CD14-positive monocyte (primary cell): ENCODE results near the gene KISS1. TPM values are rescaled to one million over a fixed set of nuclear protein-coding genes. Genes with fewer than 3 reads are reported as not detected.
A peak's percentile ranks its signal among the peaks of the same experiment; 100 is the strongest.

Experiments
- DNase-seq, 3 donors: peaks; one replicate each; pipeline ENCODE4 v3.0.0-alpha.2; 2011 to 2022
- H2AFZ ChIP-seq: 2 replicates; pipeline ENCODE4 v1.6.0; 2012; ENCODE audit warnings: mild to moderate bottlenecking, low read depth, low read length, inconsistent platforms; ENCODE audit not compliant: insufficient read depth, poor library complexity, severe bottlenecking
- H3K27ac ChIP-seq, 2 donors: 1 replicate in 1 of 2; 2 replicates in 1 of 2; pipeline ENCODE4 v1.5.1; 2012 to 2013; ENCODE audit warnings: low read length in 2 of 2, control low read depth in 1 of 2, inconsistent platforms in 1 of 2, low read depth in 1 of 2, mild to moderate bottlenecking in 1 of 2
- H3K27me3 ChIP-seq, 2 donors: one replicate each; pipeline versions ENCODE4 v1.6.0 to v1.6.1; 2011 to 2013; ENCODE audit warnings: low read length in 2 of 2; ENCODE audit not compliant: control insufficient read depth in 2 of 2, insufficient read depth in 2 of 2
- H3K36me3 ChIP-seq, 2 donors: replicated peaks in 1 of 2; 1 replicate in 1 of 2; 2 replicates in 1 of 2; pipeline versions ENCODE4 v1.5.1 to v1.6.1; 2012 to 2013; ENCODE audit warnings: low read length in 2 of 2, control low read depth in 1 of 2, inconsistent platforms in 1 of 2, mild to moderate bottlenecking in 1 of 2; ENCODE audit not compliant: insufficient read depth in 2 of 2, control insufficient read depth in 1 of 2
- H3K4me1 ChIP-seq, 2 donors: 1 replicate in 1 of 2; 2 replicates in 1 of 2; pipeline versions ENCODE4 v1.5.1 to v1.6.1; 2012 to 2013; ENCODE audit warnings: low read length in 2 of 2, control low read depth in 1 of 2, inconsistent platforms in 1 of 2, mild to moderate bottlenecking in 1 of 2, moderate library complexity in 1 of 2; ENCODE audit not compliant: insufficient read depth in 2 of 2, control insufficient read depth in 1 of 2
- H3K4me2 ChIP-seq: replicated peaks from 2 replicates; pipeline ENCODE3; 2012; ENCODE audit warnings: low read length, moderate library complexity, mild to moderate bottlenecking; ENCODE audit not compliant: poor library complexity, severe bottlenecking; ENCODE audit errors: extremely low read depth
- H3K4me3 ChIP-seq, 3 experiments: fragments of 200-600 bp in 1 of 3; sonication (generic) in 1 of 3; replicated peaks in 1 of 3; 1 replicate in 2 of 3; 2 replicates in 1 of 3; pipeline ENCODE4 v1.5.1; 2011 to 2013; ENCODE audit warnings: low read length in 3 of 3, mild to moderate bottlenecking in 3 of 3, control low read depth in 2 of 3, low read depth in 2 of 3, inconsistent platforms in 1 of 3, moderate library complexity in 1 of 3
- H3K79me2 ChIP-seq: 2 replicates; pipeline ENCODE4 v1.6.0; 2012; ENCODE audit warnings: mild to moderate bottlenecking, control low read depth, inconsistent platforms, low read length, moderate library complexity; ENCODE audit not compliant: insufficient read depth
- H3K9ac ChIP-seq: 2 replicates; pipeline ENCODE4 v1.6.0; 2017; ENCODE audit warnings: low read length, mild to moderate bottlenecking; ENCODE audit not compliant: insufficient read depth, poor library complexity, severe bottlenecking
- H3K9me3 ChIP-seq, 2 donors: replicated peaks in 1 of 2; 1 replicate in 1 of 2; 2 replicates in 1 of 2; pipeline versions ENCODE4 v1.5.1 to v1.6.1; 2012 to 2013; ENCODE audit warnings: low read length in 2 of 2, control low read depth in 1 of 2; ENCODE audit not compliant: control insufficient read depth in 1 of 2, insufficient read depth in 1 of 2
- H4K20me1 ChIP-seq: 2 replicates; pipeline ENCODE4 v1.6.0; 2012; ENCODE audit warnings: mild to moderate bottlenecking, low read length, control low read depth, moderate library complexity; ENCODE audit not compliant: insufficient read depth
- H3K27ac Mint-ChIP-seq, 7 donors: one replicate each; pipeline ENCODE4 v1.8.0; 2020; ENCODE audit warnings: mild to moderate bottlenecking in 7 of 7, mixed read lengths in 7 of 7, moderate library complexity in 6 of 7, inconsistent platforms in 2 of 7
- H3K27me3 Mint-ChIP-seq, 3 donors: one replicate each; pipeline ENCODE4 v1.8.0; 2021 to 2022; ENCODE audit warnings: low read depth in 3 of 3, mild to moderate bottlenecking in 3 of 3, mixed read lengths in 3 of 3, moderate library complexity in 3 of 3, inconsistent platforms in 1 of 3
- H3K36me3 Mint-ChIP-seq, 2 donors: one replicate each; pipeline ENCODE4 v1.8.0; 2020; ENCODE audit warnings: mixed read lengths in 2 of 2, inconsistent platforms in 1 of 2, mild to moderate bottlenecking in 1 of 2
- H3K4me1 Mint-ChIP-seq: one replicate; pipeline ENCODE4 v1.8.0; 2020; ENCODE audit warnings: mild to moderate bottlenecking, mixed read lengths
- H3K4me3 Mint-ChIP-seq, 2 donors: one replicate each; pipeline ENCODE4 v1.8.0; 2020; ENCODE audit warnings: mild to moderate bottlenecking in 2 of 2, mixed read lengths in 2 of 2, moderate library complexity in 1 of 2
- H3K9me3 Mint-ChIP-seq, 7 donors: one replicate each; pipeline ENCODE4 v1.8.0; 2020 to 2022; ENCODE audit warnings: mixed read lengths in 7 of 7, mild to moderate bottlenecking in 6 of 7, moderate library complexity in 6 of 7, inconsistent platforms in 2 of 7
- WGBS: methylation state at CpG from one replicate; pipeline ENCODE4 v1.1.5; 2013; ENCODE audit warnings: missing lambda C conversion rate; ENCODE audit not compliant: insufficient coverage; 5-methylcytosine and 5-hydroxymethylcytosine counted together
- intact Hi-C, 2 donors: fragments of 100-400 bp; cut with micrococcal nuclease; formaldehyde crosslinking; loops; one replicate each; pipeline versions ENCODE4 v1.15.0 to v1.15.1; 2023
- polyA plus RNA-seq, 3 donors: library from polyadenylated mRNA; depleted of rRNA in 1 of 3; unstranded in 2 of 3; stranded (reverse) in 1 of 3; fragments of 300-500 nt in 2 of 3; fragments of >200 nt in 1 of 3; fragmentation: Illumina TruSeq in 2 of 3; gene quantifications; 1 replicate in 2 of 3; 2 replicates in 1 of 3; pipeline ENCODE4 v1.2.3, GENCODE V29; 2012 to 2021
- TF ChIP-seq, protein P1 (sequence below): fragments of 200-600 bp; IDR thresholded peaks from one replicate; pipeline ENCODE4 v1.8.0; 2022; ENCODE audit warnings: antibody characterized with exemption, mild to moderate bottlenecking

KISS1 gene
- polyA plus RNA-seq, 3 donors, result not detected

DNA sequence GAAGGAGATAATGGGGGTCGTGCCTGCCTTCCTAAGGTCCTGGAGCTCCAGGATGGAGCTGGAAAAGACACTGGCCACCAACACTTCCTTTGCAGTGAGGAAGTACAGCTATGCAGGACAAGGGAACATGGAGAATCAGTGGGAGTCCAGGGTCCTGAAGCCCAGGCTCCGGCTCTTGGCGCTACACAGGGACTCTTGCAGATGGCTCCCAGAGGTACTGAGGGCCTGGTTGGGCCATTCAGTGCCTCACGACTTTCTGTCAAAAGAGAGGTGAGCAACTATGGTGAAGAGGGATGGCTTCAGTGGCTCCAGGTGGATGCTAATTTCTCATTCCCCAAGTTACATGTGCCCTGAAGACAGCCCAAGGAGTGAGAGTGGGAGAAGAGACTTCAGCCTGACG lies 42.6 kb downstream of the KISS1 start:
- H3K9me3 ChIP-seq, result no peaks in the 10 kb centered on the region
- no peak overlapping the region for H3K4me2 ChIP-seq
- H3K4me1 ChIP-seq, result peaks cover 9 to 18% of the 10 kb centered on the region in 2 donors
- Mint-ChIP-seq H3K27me3 (peaks cover 34 to 50% (median 47%) of the 10 kb centered on the region in 3 donors), H3K4me3 (peak overlapping the region in 1 of 2 donors; percentile 64), H3K4me1 (peaks cover 10% of the 10 kb centered on the region), H3K36me3 (no peaks in the 10 kb centered on the region), H3K9me3 (peaks cover 0 to 2% (median 0%) of the 10 kb centered on the region in 7 donors), H3K27ac (no peak overlapping the region)
- H3K27me3 ChIP-seq, result peaks cover 8 to 35% of the 10 kb centered on the region in 2 donors
- H3K9ac ChIP-seq, result no peak overlapping the region
- TF ChIP-seq, protein P1, sequence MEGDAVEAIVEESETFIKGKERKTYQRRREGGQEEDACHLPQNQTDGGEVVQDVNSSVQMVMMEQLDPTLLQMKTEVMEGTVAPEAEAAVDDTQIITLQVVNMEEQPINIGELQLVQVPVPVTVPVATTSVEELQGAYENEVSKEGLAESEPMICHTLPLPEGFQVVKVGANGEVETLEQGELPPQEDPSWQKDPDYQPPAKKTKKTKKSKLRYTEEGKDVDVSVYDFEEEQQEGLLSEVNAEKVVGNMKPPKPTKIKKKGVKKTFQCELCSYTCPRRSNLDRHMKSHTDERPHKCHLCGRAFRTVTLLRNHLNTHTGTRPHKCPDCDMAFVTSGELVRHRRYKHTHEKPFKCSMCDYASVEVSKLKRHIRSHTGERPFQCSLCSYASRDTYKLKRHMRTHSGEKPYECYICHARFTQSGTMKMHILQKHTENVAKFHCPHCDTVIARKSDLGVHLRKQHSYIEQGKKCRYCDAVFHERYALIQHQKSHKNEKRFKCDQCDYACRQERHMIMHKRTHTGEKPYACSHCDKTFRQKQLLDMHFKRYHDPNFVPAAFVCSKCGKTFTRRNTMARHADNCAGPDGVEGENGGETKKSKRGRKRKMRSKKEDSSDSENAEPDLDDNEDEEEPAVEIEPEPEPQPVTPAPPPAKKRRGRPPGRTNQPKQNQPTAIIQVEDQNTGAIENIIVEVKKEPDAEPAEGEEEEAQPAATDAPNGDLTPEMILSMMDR, result no peak
- no peak for DNase-seq
- no peaks in the 10 kb centered on the region for H3K79me2 ChIP-seq
- WGBS, result 95% methylated on average over 3 of the region's 5 CpGs
- no peaks in the 10 kb centered on the region for H3K36me3 ChIP-seq
- intact Hi-C loops, result no loop called here
- no peaks in the 10 kb centered on the region for H4K20me1 ChIP-seq
- H3K4me3 ChIP-seq, result no peak overlapping the region
- no peak overlapping the region for H2AFZ ChIP-seq
- H3K27ac ChIP-seq, result no peak overlapping the region

DNA sequence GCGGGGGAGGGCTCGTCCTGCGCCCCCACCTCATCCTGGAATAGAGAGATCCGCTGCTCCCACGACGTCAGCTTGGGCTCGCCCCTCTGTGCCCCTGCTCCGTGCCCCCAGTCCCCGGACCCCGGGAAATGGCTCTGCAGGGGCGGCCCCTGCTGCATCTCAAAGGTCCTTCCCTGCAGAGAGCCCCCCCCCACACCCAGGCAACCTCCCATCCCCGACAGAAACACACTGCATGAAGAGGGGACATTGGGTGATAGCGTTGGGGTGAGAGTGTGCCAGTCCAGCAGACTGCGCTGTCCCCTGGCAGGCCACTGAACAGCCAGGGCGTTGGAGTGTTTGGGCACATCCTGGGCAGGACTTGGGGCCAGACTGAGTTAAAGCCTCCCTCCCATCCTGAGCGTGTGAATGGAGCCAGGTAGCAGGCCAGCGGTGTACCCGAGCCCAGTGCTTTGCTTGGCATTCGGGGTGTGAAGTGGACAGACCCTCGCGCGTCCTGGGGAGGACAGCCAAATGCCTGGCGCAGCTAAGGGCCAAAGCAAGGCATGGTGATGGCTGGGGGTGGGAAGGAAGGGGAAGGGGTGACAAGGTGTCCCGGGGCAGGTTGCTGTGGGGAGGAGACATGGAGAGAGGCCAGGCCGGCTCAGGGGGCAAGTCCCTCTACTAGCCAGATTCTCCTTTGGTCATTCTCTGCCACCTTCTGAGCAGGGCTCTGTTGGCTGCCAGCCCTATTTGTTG lies 43.8 kb downstream of the KISS1 start:
- H3K9ac ChIP-seq, result peak overlapping the region; percentile 57
- H3K27me3 Mint-ChIP-seq, result peaks cover 34 to 50% (median 46%) of the 10 kb centered on the region in 3 donors
- no peaks in the 10 kb centered on the region for H4K20me1 ChIP-seq
- H2AFZ ChIP-seq, result peak overlapping the region; percentile 85
- H3K4me1 ChIP-seq, result peaks cover 9 to 18% of the 10 kb centered on the region in 2 donors
- H3K4me1 Mint-ChIP-seq, result peaks cover 9% of the 10 kb centered on the region
- no peaks in the 10 kb centered on the region for H3K79me2 ChIP-seq
- peak overlapping the region; percentile 83 for H3K4me2 ChIP-seq
- DNase-seq, result no peak
- no peaks in the 10 kb centered on the region for H3K36me3 ChIP-seq
- H3K9me3 ChIP-seq, result no peaks in the 10 kb centered on the region
- H3K27ac Mint-ChIP-seq, result peak overlapping the region in 1 of 7 donors; percentile 15
- no peak overlapping the region for H3K27ac ChIP-seq
- no peaks in the 10 kb centered on the region for H3K36me3 Mint-ChIP-seq
- intact Hi-C loops, result no loop called here
- 51% methylated on average over 12 of the region's 25 CpGs for WGBS
- peaks cover 8 to 35% of the 10 kb centered on the region in 2 donors for H3K27me3 ChIP-seq
- peaks cover 0 to 2% (median 0%) of the 10 kb centered on the region in 7 donors for H3K9me3 Mint-ChIP-seq
- TF ChIP-seq, protein P1, result no peak
- H3K4me3 ChIP-seq, result peak overlapping the region; percentile 15 to 70 (median 32)
- peak overlapping the region; percentile 68 to 85 for H3K4me3 Mint-ChIP-seq
